DOHH2 (cell line): ENCODE measurements around the gene ZFPL1.

Source experiments
- H3F3A ChIP-seq: fragments of 200-600 bp; sonication (generic), shearing (Covaris generic); 2 replicates; pipeline ENCODE4 v1.6.0; 2016; ENCODE audit warnings: antibody characterized with exemption, mild to moderate bottlenecking; ENCODE audit not compliant: control insufficient read depth, insufficient read depth
- H3K27ac ChIP-seq: fragments of 200-600 bp; sonication (generic); 2 replicates; pipeline ENCODE4 v1.5.1; 2014; ENCODE audit warnings: low read depth, mild to moderate bottlenecking, low read length, moderate library complexity
- H3K27me3 ChIP-seq: fragments of 200-600 bp; sonication (generic); 2 replicates; pipeline ENCODE4 v1.6.1; 2014; ENCODE audit warnings: mild to moderate bottlenecking, low read length, mixed read lengths; ENCODE audit not compliant: control insufficient read depth
- H3K36me3 ChIP-seq: fragments of 200-600 bp; sonication (generic); 2 replicates; pipeline ENCODE4 v1.6.1; 2014; ENCODE audit warnings: mild to moderate bottlenecking, low read length, moderate library complexity, mixed read lengths; ENCODE audit not compliant: control insufficient read depth
- H3K4me1 ChIP-seq: fragments of 200-600 bp; sonication (generic); 2 replicates; pipeline ENCODE4 v1.6.1; 2014; ENCODE audit warnings: mild to moderate bottlenecking, low read length, mixed read lengths; ENCODE audit not compliant: control insufficient read depth
- H3K4me2 ChIP-seq: fragments of 200-600 bp; sonication (generic); 2 replicates; pipeline ENCODE4 v1.6.0; 2014; ENCODE audit warnings: mild to moderate bottlenecking, low read length, moderate library complexity
- H3K4me3 ChIP-seq: fragments of 200-600 bp; sonication (generic); 2 replicates; pipeline ENCODE4 v1.5.1; 2014; ENCODE audit warnings: mild to moderate bottlenecking, low read length, mixed read lengths
- H3K79me2 ChIP-seq: fragments of 200-600 bp; sonication (generic); 2 replicates; pipeline ENCODE4 v1.6.1; 2014; ENCODE audit warnings: mild to moderate bottlenecking, low read length, mixed read lengths; ENCODE audit not compliant: control insufficient read depth
- H3K9me2 ChIP-seq: fragments of 200-600 bp; sonication (generic); replicated peaks from 2 replicates; pipeline ENCODE4 v1.6.1; 2014; ENCODE audit warnings: mild to moderate bottlenecking, low read length, mixed read lengths; ENCODE audit not compliant: control insufficient read depth
- H3K9me3 ChIP-seq: fragments of 200-600 bp; sonication (generic); 2 replicates; pipeline ENCODE4 v1.6.1; 2014; ENCODE audit warnings: antibody characterized with exemption, low read length, mixed read lengths; ENCODE audit not compliant: control insufficient read depth, insufficient read depth
- H4K20me1 ChIP-seq: fragments of 200-600 bp; sonication (generic); 2 replicates; pipeline ENCODE4 v1.6.0; 2014; ENCODE audit warnings: low read depth, mild to moderate bottlenecking, antibody characterized with exemption, low read length, moderate library complexity; ENCODE audit not compliant: control insufficient read depth, insufficient read depth
- EZH2phosphoT487 ChIP-seq: fragments of 200-600 bp; sonication (generic); IDR thresholded peaks from 2 replicates; pipeline ENCODE4 v1.6.1; 2017; ENCODE audit warnings: borderline replicate concordance, mild to moderate bottlenecking, antibody characterized with exemption, low read length, moderate library complexity, mixed read lengths
- TF ChIP-seq, protein P1 (sequence below): fragments of 200-600 bp; sonication (generic); IDR thresholded peaks from one replicate; pipeline ENCODE4 v1.5.1; 2014; ENCODE audit warnings: antibody characterized with exemption, mild to moderate bottlenecking, low read depth, low read length; ENCODE audit not compliant: poor library complexity, severe bottlenecking

ZFPL1 gene

DNA sequence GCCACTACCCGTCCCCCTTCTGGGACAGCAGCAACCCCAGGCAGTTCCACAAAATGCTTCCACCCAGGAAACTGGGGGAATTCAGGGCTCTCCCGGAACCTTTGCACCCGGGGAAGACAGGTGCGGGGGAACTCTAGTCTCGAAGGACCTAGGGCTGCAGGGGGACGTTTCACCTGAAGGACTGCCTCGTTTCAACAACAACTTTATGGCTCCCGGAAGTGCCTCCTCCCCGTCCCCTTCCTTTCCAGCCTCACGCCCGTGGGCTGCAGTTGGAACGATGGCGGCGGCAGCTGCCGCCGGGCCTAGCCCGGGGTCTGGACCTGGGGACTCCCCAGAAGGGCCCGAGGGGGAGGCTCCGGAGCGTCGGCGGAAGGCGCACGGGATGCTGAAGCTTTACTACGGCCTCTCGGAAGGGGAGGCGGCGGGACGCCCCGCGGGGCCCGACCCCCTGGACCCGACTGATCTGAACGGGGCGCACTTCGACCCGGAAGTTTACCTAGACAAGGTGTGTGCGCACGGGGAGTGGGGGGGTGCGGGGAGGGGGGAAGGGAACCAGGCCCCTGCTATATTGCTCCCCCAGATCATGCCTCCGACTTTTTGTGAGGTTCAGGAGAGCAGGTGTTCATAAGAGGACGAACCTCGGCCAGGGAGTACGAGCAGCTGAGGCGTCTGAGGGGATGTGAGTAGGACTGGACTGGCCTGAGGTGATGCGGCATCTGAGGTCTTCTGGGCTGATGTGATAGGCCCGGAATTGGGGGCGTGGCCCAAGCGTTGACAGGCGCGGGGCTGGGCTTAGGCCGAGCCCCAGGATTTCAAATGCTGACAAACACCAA is 12.2 kb downstream of the ZFPL1 start, which contains the start of gene VPS51:
Gene VPS51, plus strand, starts transcription at position 241 of the 833 bp plus-strand sequence. Its CDS starts 37 bp downstream, at position 278.
- Histone ChIP-seq H3K36me3 (peaks cover 25% of the 10 kb centered on the region), H3F3A (peaks cover 13% of the 10 kb centered on the region; the same call in 1 of the 2 replicates), H3K4me3 (peak within 1 kb of the TSS; percentile 79), H3K27me3 (no peaks in the 10 kb centered on the region), H3K4me2 (peak within 1 kb of the TSS; percentile 69), H3K4me1 (peaks cover 17% of the 10 kb centered on the region), H3K9me3 (no peaks in the 10 kb centered on the region), H3K79me2 (peaks cover 34% of the 10 kb centered on the region), H3K27ac (peak within 1 kb of the TSS; percentile 61), H4K20me1 (peaks cover 2% of the 10 kb centered on the region; the same call in 1 of the 2 replicates), H3K9me2 (no peaks in the 10 kb centered on the region)
- TF ChIP-seq, protein P1, sequence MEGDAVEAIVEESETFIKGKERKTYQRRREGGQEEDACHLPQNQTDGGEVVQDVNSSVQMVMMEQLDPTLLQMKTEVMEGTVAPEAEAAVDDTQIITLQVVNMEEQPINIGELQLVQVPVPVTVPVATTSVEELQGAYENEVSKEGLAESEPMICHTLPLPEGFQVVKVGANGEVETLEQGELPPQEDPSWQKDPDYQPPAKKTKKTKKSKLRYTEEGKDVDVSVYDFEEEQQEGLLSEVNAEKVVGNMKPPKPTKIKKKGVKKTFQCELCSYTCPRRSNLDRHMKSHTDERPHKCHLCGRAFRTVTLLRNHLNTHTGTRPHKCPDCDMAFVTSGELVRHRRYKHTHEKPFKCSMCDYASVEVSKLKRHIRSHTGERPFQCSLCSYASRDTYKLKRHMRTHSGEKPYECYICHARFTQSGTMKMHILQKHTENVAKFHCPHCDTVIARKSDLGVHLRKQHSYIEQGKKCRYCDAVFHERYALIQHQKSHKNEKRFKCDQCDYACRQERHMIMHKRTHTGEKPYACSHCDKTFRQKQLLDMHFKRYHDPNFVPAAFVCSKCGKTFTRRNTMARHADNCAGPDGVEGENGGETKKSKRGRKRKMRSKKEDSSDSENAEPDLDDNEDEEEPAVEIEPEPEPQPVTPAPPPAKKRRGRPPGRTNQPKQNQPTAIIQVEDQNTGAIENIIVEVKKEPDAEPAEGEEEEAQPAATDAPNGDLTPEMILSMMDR = no peak
- TF ChIP-seq EZH2phosphoT487 = no peak

DNA sequence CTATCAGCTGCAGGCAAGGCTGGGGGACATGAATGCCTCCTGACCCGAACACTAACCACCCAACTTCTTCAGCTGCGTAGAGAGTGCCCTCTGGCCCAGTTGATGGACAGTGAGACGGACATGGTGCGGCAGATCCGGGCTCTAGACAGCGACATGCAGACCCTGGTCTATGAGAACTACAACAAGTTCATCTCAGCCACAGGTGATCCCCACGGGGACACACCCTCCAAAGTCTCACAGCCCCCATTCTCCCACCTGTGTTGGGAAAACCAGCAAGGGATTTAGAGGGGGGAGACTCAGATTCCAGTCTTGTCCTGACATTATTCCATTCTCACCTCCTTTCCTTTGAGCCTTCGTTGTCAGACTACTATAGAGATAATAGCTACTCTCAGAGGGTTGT is 12.9 kb downstream of the ZFPL1 start:
- Histone ChIP-seq H4K20me1 (peaks cover 2% of the 10 kb centered on the region; the same call in 1 of the 2 replicates), H3F3A (peaks cover 11% of the 10 kb centered on the region; the same call in 1 of the 2 replicates), H3K4me3 (peak overlapping the region; percentile 79), H3K9me2 (no peaks in the 10 kb centered on the region), H3K79me2 (peaks cover 34% of the 10 kb centered on the region), H3K4me1 (peaks cover 17% of the 10 kb centered on the region), H3K36me3 (peaks cover 25% of the 10 kb centered on the region), H3K4me2 (peak overlapping the region; percentile 69), H3K27ac (no peak overlapping the region), H3K27me3 (no peaks in the 10 kb centered on the region), H3K9me3 (no peaks in the 10 kb centered on the region)
- TF ChIP-seq EZH2phosphoT487 = no peak
- TF ChIP-seq, protein P1 = no peak

DNA sequence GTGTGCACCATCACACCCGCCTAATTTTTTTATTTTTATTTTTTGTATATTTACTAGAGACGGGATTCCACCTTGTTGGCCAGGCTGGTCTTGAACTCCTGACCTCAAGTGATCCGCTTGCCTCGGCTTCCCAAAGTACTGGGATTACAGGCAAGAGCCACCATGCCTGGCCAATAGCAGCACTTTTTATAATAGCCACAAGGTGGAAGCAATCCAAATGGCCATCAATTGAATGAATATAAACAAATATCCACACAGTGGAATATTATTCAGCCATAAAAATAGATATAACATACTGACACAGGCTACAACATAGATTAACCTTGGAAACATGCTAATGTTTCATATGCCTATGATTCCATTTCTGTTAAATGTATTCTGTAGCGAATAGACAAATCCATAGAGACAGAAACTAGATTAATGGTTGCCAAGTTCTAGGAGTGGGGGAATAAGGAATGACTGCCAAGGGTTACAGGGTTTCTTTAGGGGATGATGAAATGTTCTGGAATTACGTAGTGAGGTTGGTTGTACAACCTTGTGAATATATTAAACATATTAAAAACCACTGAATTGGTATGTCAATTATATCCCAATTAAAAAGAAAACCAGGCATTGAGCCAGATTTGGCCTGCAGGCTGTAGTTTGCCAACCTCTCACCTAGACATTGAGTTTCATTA is 16.8 kb downstream of the ZFPL1 start:
- Histone ChIP-seq H3K36me3 (peaks cover 35% of the 10 kb centered on the region), H3K27me3 (no peaks in the 10 kb centered on the region), H3K4me2 (no peak overlapping the region), H3K27ac (no peak overlapping the region), H3K9me2 (no peaks in the 10 kb centered on the region), H3K4me3 (no peak overlapping the region), H3K4me1 (peaks cover 7% of the 10 kb centered on the region), H3K79me2 (peaks cover 53% of the 10 kb centered on the region), H3K9me3 (no peaks in the 10 kb centered on the region), H4K20me1 (peaks cover 2% of the 10 kb centered on the region; the same call in 1 of the 2 replicates), H3F3A (no peaks in the 10 kb centered on the region)
- TF ChIP-seq EZH2phosphoT487 = no peak
- TF ChIP-seq, protein P1 = peak; percentile 26
